ENCODE results near the gene AQP1. TPM values are rescaled to one million over a fixed set of nuclear protein-coding genes. Genes with fewer than 3 reads are reported as not detected.

The AQP1 gene
- total and polyA plus RNA-seq, 2 of the 8 experiments (the other 6 are each of a cell fraction or from before 2014, with no cell fraction given): 0.18 to 0.19 TPM

GRCh38 chr7:30896783-30897637 is 14.6 kb upstream of the AQP1 start:
- no peak overlapping the region for H3K27ac ChIP-seq (ENCODE audit: low read depth, low read length)
- H3K23ac ChIP-seq (ENCODE audit: insufficient read length): no peak overlapping the region
- no peak overlapping the region for H3K4me2 ChIP-seq (ENCODE audit: insufficient read depth in 1 of 2, low read depth in 2 of 2, low read length in 2 of 2)
- no peak overlapping the region for H2BK120ac ChIP-seq (replicated peaks; ENCODE audit: low read depth, low read length)
- H3K36me3 ChIP-seq (ENCODE audit: control insufficient read depth in 2 of 4, insufficient read depth in 4 of 4, low read length in 3 of 4): no peaks in the 10 kb centered on the region
- H4K8ac ChIP-seq (ENCODE audit: extremely low read depth, insufficient read depth, low read length): no peak overlapping the region
- H4K91ac ChIP-seq (replicated peaks; ENCODE audit: insufficient read length, low read length): no peak overlapping the region
- H2BK15ac ChIP-seq (ENCODE audit: low read length): no peak overlapping the region
- H4K20me1 ChIP-seq (replicated peaks in 1 of 2; ENCODE audit: control insufficient read depth in 1 of 2, insufficient read depth in 2 of 2, low read length in 2 of 2): no peaks in the 10 kb centered on the region
- H3K4me1 ChIP-seq (replicated peaks in 1 of 4; ENCODE audit: control insufficient read depth in 3 of 4, insufficient read depth in 4 of 4, low read length in 3 of 4): no peaks in the 10 kb centered on the region; a peak in 1 of 7 replicates
- H3K79me2 ChIP-seq (ENCODE audit: control insufficient read depth in 1 of 2, insufficient read depth in 2 of 2, low read length in 2 of 2): no peaks in the 10 kb centered on the region
- no peak overlapping the region for H3K4me3 ChIP-seq (ENCODE audit: extremely low read depth in 1 of 4, insufficient read depth in 2 of 4, low read depth in 3 of 4, low read length in 4 of 4)
- ChIA-PET POLR2A (ENCODE audit: partially characterized antibody) (no interaction called here), CTCF (ENCODE audit: partially characterized antibody) (interaction anchor here (0.9 to 1.3 kb wide), 3 partner anchors 10 to 75 kb away, joined by 3 to 4 read pairs (median 3); no protein-coding TSS in a partner anchor)
- H3K14ac ChIP-seq (ENCODE audit: insufficient read length): no peak overlapping the region
- FAIRE-seq (no peak), DNase-seq (ENCODE audit: low read depth in 1 of 2, low spot score in 2 of 2) (no peak)
- H3K9ac ChIP-seq (replicated peaks in 1 of 4; ENCODE audit: extremely low read depth in 1 of 4, low read depth in 3 of 4, low read length in 3 of 4): no peak overlapping the region
- no peaks in the 10 kb centered on the region for H3K23me2 ChIP-seq (ENCODE audit: low read depth, low read length)
- WGBS, 2 experiments (ENCODE audit: extremely low coverage in 1 of 2, insufficient coverage in 1 of 2, insufficient read length in 1 of 2, insufficient replicate concordance in 2 of 2, low coverage in 1 of 2, low lambda C conversion rate in 2 of 2, missing lambda C conversion rate in 1 of 2): 92% methylated on average over 13 of the region's 13 CpGs; no CpG with 5 or more reads in 1 of the 2 experiments
- H2AK5ac ChIP-seq (ENCODE audit: low read depth, low read length): no peak overlapping the region
- no peaks in the 10 kb centered on the region for H3K9me3 ChIP-seq (ENCODE audit: insufficient read depth in 2 of 2, low read depth in 1 of 2, low read length in 1 of 2)
- no peak overlapping the region for H2BK20ac ChIP-seq (ENCODE audit: low read length)
- no peak overlapping the region for H4K5ac ChIP-seq (ENCODE audit: insufficient read length, low read depth, low read length)
- H3K27me3 ChIP-seq (replicated peaks in 1 of 4; ENCODE audit: control insufficient read depth in 3 of 4, extremely low read depth in 1 of 4, insufficient read depth in 3 of 4, low read length in 3 of 4): no peaks in the 10 kb centered on the region; a peak in 1 of 7 replicates
- no peak overlapping the region for H2AFZ ChIP-seq (ENCODE audit: low read length)
- no peak overlapping the region for H3K18ac ChIP-seq (ENCODE audit: extremely low read depth, low read length)
- H3K79me1 ChIP-seq (ENCODE audit: low read depth, low read length): no peaks in the 10 kb centered on the region
- no peak overlapping the region for H3K56ac ChIP-seq (replicated peaks; ENCODE audit: insufficient read length, low read depth, low read length)
- H2BK5ac ChIP-seq (ENCODE audit: low read depth, low read length): no peak overlapping the region
- H3K4ac ChIP-seq (replicated peaks; ENCODE audit: insufficient read length, low read depth, low read length): no peak overlapping the region
- no peak overlapping the region for H2BK12ac ChIP-seq (ENCODE audit: low read depth, low read length)
- TF ChIP-seq, protein P1, sequence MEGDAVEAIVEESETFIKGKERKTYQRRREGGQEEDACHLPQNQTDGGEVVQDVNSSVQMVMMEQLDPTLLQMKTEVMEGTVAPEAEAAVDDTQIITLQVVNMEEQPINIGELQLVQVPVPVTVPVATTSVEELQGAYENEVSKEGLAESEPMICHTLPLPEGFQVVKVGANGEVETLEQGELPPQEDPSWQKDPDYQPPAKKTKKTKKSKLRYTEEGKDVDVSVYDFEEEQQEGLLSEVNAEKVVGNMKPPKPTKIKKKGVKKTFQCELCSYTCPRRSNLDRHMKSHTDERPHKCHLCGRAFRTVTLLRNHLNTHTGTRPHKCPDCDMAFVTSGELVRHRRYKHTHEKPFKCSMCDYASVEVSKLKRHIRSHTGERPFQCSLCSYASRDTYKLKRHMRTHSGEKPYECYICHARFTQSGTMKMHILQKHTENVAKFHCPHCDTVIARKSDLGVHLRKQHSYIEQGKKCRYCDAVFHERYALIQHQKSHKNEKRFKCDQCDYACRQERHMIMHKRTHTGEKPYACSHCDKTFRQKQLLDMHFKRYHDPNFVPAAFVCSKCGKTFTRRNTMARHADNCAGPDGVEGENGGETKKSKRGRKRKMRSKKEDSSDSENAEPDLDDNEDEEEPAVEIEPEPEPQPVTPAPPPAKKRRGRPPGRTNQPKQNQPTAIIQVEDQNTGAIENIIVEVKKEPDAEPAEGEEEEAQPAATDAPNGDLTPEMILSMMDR (IDR thresholded peaks at IDR 0.05; ENCODE audit: control extremely low read depth in 1 of 3, insufficient read depth in 1 of 3, low read depth in 1 of 3, low read length in 3 of 3): no peak
